ENCODE measurements around the gene PDE3A.

PDE3A gene

GRCh38 chr12:20463913-20464524 lies 95.7 kb downstream of the PDE3A start:
- DNase-seq = peak in 1 of 2 experiments; percentile 5

- DNase-seq = no peak
Observed at GRCh38 chr12:20469300-20469699, 101.0 kb downstream of the PDE3A start.

- DNase-seq = no peak
Observed at GRCh38 chr12:20469756-20470155, 101.4 kb downstream of the PDE3A start.

- no peak for DNase-seq
Observed at GRCh38 chr12:20472102-20472782, 103.9 kb downstream of the PDE3A start.

GRCh38 chr12:20473133-20473532 lies 104.8 kb downstream of the PDE3A start:
- DNase-seq = no peak

GRCh38 chr12:20474016-20474415 lies 105.7 kb downstream of the PDE3A start:
- no peak for DNase-seq

GRCh38 chr12:20474443-20474842 lies 106.1 kb downstream of the PDE3A start:
- no peak for DNase-seq

GRCh38 chr12:20475542-20475941 lies 107.2 kb downstream of the PDE3A start:
- no peak for DNase-seq

- DNase-seq = no peak
Observed at GRCh38 chr12:20476551-20476950, 108.2 kb downstream of the PDE3A start.

- no peak for DNase-seq
Observed at GRCh38 chr12:20477255-20477654, 108.9 kb downstream of the PDE3A start.

GRCh38 chr12:20477672-20478071 lies 109.3 kb downstream of the PDE3A start:
- DNase-seq = no peak

- DNase-seq = no peak
Observed at GRCh38 chr12:20482491-20483054, 114.2 kb downstream of the PDE3A start.

- no peak for DNase-seq
Observed at GRCh38 chr12:20483776-20484175, 115.4 kb downstream of the PDE3A start.

GRCh38 chr12:20486233-20486632 lies 117.9 kb downstream of the PDE3A start:
- DNase-seq = no peak

GRCh38 chr12:20487519-20487918 lies 119.2 kb downstream of the PDE3A start:
- DNase-seq = no peak

GRCh38 chr12:20489645-20490044 lies 121.3 kb downstream of the PDE3A start:
- DNase-seq = no peak

GRCh38 chr12:20490213-20490612 lies 121.9 kb downstream of the PDE3A start:
- DNase-seq = no peak

GRCh38 chr12:20491290-20491689 lies 123.0 kb downstream of the PDE3A start:
- DNase-seq = no peak

GRCh38 chr12:20492251-20492760 lies 124.0 kb downstream of the PDE3A start:
- DNase-seq = no peak

GRCh38 chr12:20493934-20494333 lies 125.6 kb downstream of the PDE3A start:
- no peak for DNase-seq

- no peak for DNase-seq
Observed at GRCh38 chr12:20494851-20495250, 126.5 kb downstream of the PDE3A start.

GRCh38 chr12:20495997-20496396 lies 127.7 kb downstream of the PDE3A start:
- DNase-seq = no peak

- no peak for DNase-seq
Observed at GRCh38 chr12:20497707-20498106, 129.4 kb downstream of the PDE3A start.

- DNase-seq = no peak
Observed at GRCh38 chr12:20501958-20502357, 133.6 kb downstream of the PDE3A start.

Data from NCI-H1930 (cell line).